Subcutaneous abdominal adipose tissue (tissue), 5 donors: ENCODE results near the gene G0S2.

Experiments
- H3K27ac ChIP-seq: one replicate; pipeline ENCODE4 v1.7.0; 2013; ENCODE audit warnings: low read depth, mild to moderate bottlenecking, inconsistent platforms, low read length, moderate library complexity
- H3K27me3 ChIP-seq, 5 donors: one replicate each; pipeline ENCODE4 v1.7.0; 2013; ENCODE audit warnings: low read length in 5 of 5, inconsistent platforms in 1 of 5; ENCODE audit not compliant: control insufficient read depth in 5 of 5, insufficient read depth in 4 of 5
- H3K36me3 ChIP-seq, 5 donors: one replicate each; pipeline ENCODE4 v1.7.0; 2013; ENCODE audit warnings: low read length in 5 of 5; ENCODE audit not compliant: control insufficient read depth in 5 of 5, insufficient read depth in 5 of 5
- H3K4me1 ChIP-seq, 5 donors: one replicate each; pipeline ENCODE4 v1.7.0; 2013; ENCODE audit warnings: low read length in 5 of 5, mild to moderate bottlenecking in 3 of 5, moderate library complexity in 1 of 5; ENCODE audit not compliant: control insufficient read depth in 5 of 5, insufficient read depth in 5 of 5
- H3K4me3 ChIP-seq, 5 donors: one replicate each; pipeline ENCODE4 v1.7.0; 2013; ENCODE audit warnings: low read length in 5 of 5, low read depth in 1 of 5
- H3K9ac ChIP-seq, 5 donors: one replicate each; pipeline ENCODE4 v1.7.0; 2013; ENCODE audit warnings: low read length in 5 of 5, mild to moderate bottlenecking in 4 of 5, moderate library complexity in 3 of 5
- H3K9me3 ChIP-seq, 5 donors: one replicate each; pipeline ENCODE4 v1.7.0; 2013; ENCODE audit warnings: low read length in 5 of 5; ENCODE audit not compliant: control insufficient read depth in 5 of 5
- donor health status: healthy.
- donor health status: healthy.
- donor health status: healthy.
- donor health status: healthy.
- donor health status: healthy.

Gene G0S2

GRCh38 chr1:209633335-209633997 lies 41.7 kb upstream of the G0S2 start:
- Histone ChIP-seq H3K4me1 (peaks cover 0 to 17% (median 15%) of the 10 kb centered on the region in 5 donors), H3K9ac (no peak overlapping the region), H3K9me3 (no peaks in the 10 kb centered on the region), H3K4me3 (no peak overlapping the region), H3K27me3 (no peaks in the 10 kb centered on the region), H3K36me3 (no peaks in the 10 kb centered on the region), H3K27ac (no peak overlapping the region)

GRCh38 chr1:209634005-209634737 lies 41.0 kb upstream of the G0S2 start:
- Histone ChIP-seq H3K4me3 (no peak overlapping the region), H3K27me3 (no peaks in the 10 kb centered on the region), H3K27ac (no peak overlapping the region), H3K9ac (no peak overlapping the region), H3K9me3 (no peaks in the 10 kb centered on the region), H3K4me1 (peaks cover 0 to 17% (median 15%) of the 10 kb centered on the region in 5 donors), H3K36me3 (no peaks in the 10 kb centered on the region)

GRCh38 chr1:209635850-209636249 lies 39.4 kb upstream of the G0S2 start:
- no peaks in the 10 kb centered on the region for H3K36me3 ChIP-seq
- peaks cover 0 to 11% (median 7%) of the 10 kb centered on the region in 5 donors for H3K4me1 ChIP-seq
- no peaks in the 10 kb centered on the region for H3K27me3 ChIP-seq
- no peak overlapping the region for H3K4me3 ChIP-seq
- H3K9ac ChIP-seq: no peak overlapping the region
- H3K9me3 ChIP-seq: no peaks in the 10 kb centered on the region
- H3K27ac ChIP-seq: no peak overlapping the region

GRCh38 chr1:209641832-209642172 lies 33.4 kb upstream of the G0S2 start:
- Histone ChIP-seq H3K4me1 (peaks cover 24 to 59% (median 54%) of the 10 kb centered on the region in 5 donors), H3K27me3 (no peaks in the 10 kb centered on the region), H3K36me3 (no peaks in the 10 kb centered on the region), H3K9me3 (no peaks in the 10 kb centered on the region), H3K4me3 (no peak overlapping the region), H3K27ac (peak overlapping the region; percentile 86), H3K9ac (peak overlapping the region in 4 of 5 donors; percentile 50 to 64 (median 60))

- peaks cover 32 to 69% (median 64%) of the 10 kb centered on the region in 5 donors for H3K4me1 ChIP-seq
Measured at GRCh38 chr1:209642816-209643215, 32.4 kb upstream of the G0S2 start.

GRCh38 chr1:209643285-209644020 lies 31.8 kb upstream of the G0S2 start:
- peak overlapping the region in 3 of 5 donors; percentile 18 to 64 (median 49) for H3K9ac ChIP-seq

More at GRCh38 chr1:209642816-209643215, 32.4 kb upstream of the G0S2 start:
- no peaks in the 10 kb centered on the region for H3K27me3 ChIP-seq
- peak overlapping the region in 2 of 5 donors; percentile 18 to 64 for H3K9ac ChIP-seq
- no peaks in the 10 kb centered on the region for H3K9me3 ChIP-seq
- H3K36me3 ChIP-seq: no peaks in the 10 kb centered on the region
- peak overlapping the region; percentile 86 for H3K27ac ChIP-seq
- no peak overlapping the region for H3K4me3 ChIP-seq

GRCh38 chr1:209645574-209646452 lies 29.4 kb upstream of the G0S2 start:
- Histone ChIP-seq H3K27ac (peak overlapping the region; percentile 86), H3K27me3 (no peaks in the 10 kb centered on the region), H3K4me3 (no peak overlapping the region), H3K4me1 (peaks cover 41 to 99% (median 94%) of the 10 kb centered on the region in 5 donors), H3K36me3 (no peaks in the 10 kb centered on the region), H3K9me3 (no peaks in the 10 kb centered on the region), H3K9ac (peak overlapping the region in 2 of 5 donors; percentile 16 to 37)

More at GRCh38 chr1:209643285-209644020, 31.8 kb upstream of the G0S2 start:
- no peaks in the 10 kb centered on the region for H3K9me3 ChIP-seq
- H3K4me3 ChIP-seq: no peak overlapping the region
- peaks cover 38 to 75% (median 70%) of the 10 kb centered on the region in 5 donors for H3K4me1 ChIP-seq
- peak overlapping the region; percentile 86 for H3K27ac ChIP-seq
- no peaks in the 10 kb centered on the region for H3K27me3 ChIP-seq
- no peaks in the 10 kb centered on the region for H3K36me3 ChIP-seq

GRCh38 chr1:209646558-209646957 lies 28.7 kb upstream of the G0S2 start:
- H3K4me1 ChIP-seq: peaks cover 42 to 100% (median 95%) of the 10 kb centered on the region in 5 donors
- H3K9me3 ChIP-seq: no peaks in the 10 kb centered on the region
- no peaks in the 10 kb centered on the region for H3K36me3 ChIP-seq
- peak overlapping the region in 1 of 5 donors; percentile 13 for H3K9ac ChIP-seq
- H3K27ac ChIP-seq: peak overlapping the region; percentile 86
- peaks cover 0 to 4% (median 0%) of the 10 kb centered on the region in 5 donors for H3K27me3 ChIP-seq
- H3K4me3 ChIP-seq: no peak overlapping the region

GRCh38 chr1:209647156-209647555 lies 28.1 kb upstream of the G0S2 start:
- Histone ChIP-seq H3K27me3 (peaks cover 0 to 4% (median 0%) of the 10 kb centered on the region in 5 donors), H3K4me1 (peaks cover 38 to 98% (median 90%) of the 10 kb centered on the region in 5 donors), H3K4me3 (peak overlapping the region in 2 of 5 donors; percentile 12 to 46), H3K36me3 (no peaks in the 10 kb centered on the region), H3K9ac (peak overlapping the region in 3 of 5 donors; percentile 39 to 49 (median 44)), H3K9me3 (no peaks in the 10 kb centered on the region), H3K27ac (peak overlapping the region; percentile 86)
